ENCODE data around the gene CPEB4. TPM values are rescaled to one million over a fixed set of nuclear protein-coding genes. Genes with fewer than 3 reads are reported as not detected.

Gene CPEB4
- total and polyA plus RNA-seq, 2 donors (not counting 3 experiments of a cell fraction or from before 2014, with no cell fraction given): 11.3 to 16.4 TPM

GRCh38 chr5:173954671-173955521 lies 66.7 kb downstream of the CPEB4 start:
- no peaks in the 10 kb centered on the region for H3K27me3 ChIP-seq (ENCODE audit: control insufficient read depth in 2 of 2, insufficient read depth in 2 of 2, low read length in 2 of 2)
- no peak overlapping the region for H3K4me3 ChIP-seq (replicated peaks in 1 of 3; ENCODE audit: insufficient read depth in 1 of 3, low read depth in 1 of 3, low read length in 3 of 3)
- H3K9ac ChIP-seq (replicated peaks; ENCODE audit: extremely low read depth, insufficient read depth, low read length): no peak overlapping the region
- no peak overlapping the region for H2AFZ ChIP-seq (ENCODE audit: low read depth, low read length)
- FAIRE-seq: no peak
- no peaks in the 10 kb centered on the region for H3K79me2 ChIP-seq (ENCODE audit: control insufficient read depth, insufficient read depth, low read length)
- H4K20me1 ChIP-seq (replicated peaks; ENCODE audit: control insufficient read depth, extremely low read depth, insufficient read depth, low read length): no peaks in the 10 kb centered on the region
- intact Hi-C loops (cut with micrococcal nuclease): no loop called here
- no peak for DNase-seq (ENCODE audit: low read depth, low spot score)
- H3K9me3 ChIP-seq (replicated peaks; ENCODE audit: control insufficient read depth, insufficient read depth, low read length): no peaks in the 10 kb centered on the region
- no peaks in the 10 kb centered on the region for H3K4me1 ChIP-seq (ENCODE audit: control insufficient read depth, extremely low read depth, insufficient read depth, low read length)
- H3K4me2 ChIP-seq (ENCODE audit: insufficient read depth, low read length): no peak overlapping the region
- H3K36me3 ChIP-seq (ENCODE audit: control insufficient read depth in 2 of 2, extremely low read depth in 1 of 2, insufficient read depth in 2 of 2, low read length in 2 of 2): peaks cover 20 to 22% of the 10 kb centered on the region in 2 experiments
- BruUV-seq (replicated peaks): no TSS peak
- POLR2A ChIA-PET: no interaction called here
- CTCF ChIA-PET: interaction anchor here (1.0 kb wide), 2 partner anchors 11 to 18 kb away, joined by 4 read pairs; no protein-coding TSS in a partner anchor
- dilution Hi-C loops (cut with MboI; ENCODE audit: extremely low pct_ligation_motif_present, low sequenced_read_pairs): no loop called here
- no peak overlapping the region for H3K27ac ChIP-seq (ENCODE audit: insufficient read depth, low read depth, low read length)
- TF ChIP-seq POLR2A (IDR thresholded peaks at IDR 0.05; ENCODE audit: low read depth, low read length) (no peak), FOS (IDR thresholded peaks at IDR 0.05; ENCODE audit: borderline replicate concordance, insufficient read depth, low read length) (no peak), MAX (IDR thresholded peaks at IDR 0.05; ENCODE audit: insufficient read depth, insufficient read length) (no peak), MYC (IDR thresholded peaks at IDR 0.05; ENCODE audit: low read depth, low read length) (no peak), JUN (IDR thresholded peaks at IDR 0.05; ENCODE audit: borderline replicate concordance, insufficient read depth, insufficient read length, low read depth) (no peak), POLR2AphosphoS5 (IDR thresholded peaks at IDR 0.05; ENCODE audit: insufficient read depth, low read depth, low read length) (no peak), GATA2 (IDR thresholded peaks at IDR 0.05; ENCODE audit: insufficient read depth, insufficient read length, low read depth, low read length) (no peak), EZH2 (IDR thresholded peaks at IDR 0.05; ENCODE audit: borderline replicate concordance, low read depth, low read length, severe bottlenecking) (no peak)
- TF ChIP-seq, protein P1, sequence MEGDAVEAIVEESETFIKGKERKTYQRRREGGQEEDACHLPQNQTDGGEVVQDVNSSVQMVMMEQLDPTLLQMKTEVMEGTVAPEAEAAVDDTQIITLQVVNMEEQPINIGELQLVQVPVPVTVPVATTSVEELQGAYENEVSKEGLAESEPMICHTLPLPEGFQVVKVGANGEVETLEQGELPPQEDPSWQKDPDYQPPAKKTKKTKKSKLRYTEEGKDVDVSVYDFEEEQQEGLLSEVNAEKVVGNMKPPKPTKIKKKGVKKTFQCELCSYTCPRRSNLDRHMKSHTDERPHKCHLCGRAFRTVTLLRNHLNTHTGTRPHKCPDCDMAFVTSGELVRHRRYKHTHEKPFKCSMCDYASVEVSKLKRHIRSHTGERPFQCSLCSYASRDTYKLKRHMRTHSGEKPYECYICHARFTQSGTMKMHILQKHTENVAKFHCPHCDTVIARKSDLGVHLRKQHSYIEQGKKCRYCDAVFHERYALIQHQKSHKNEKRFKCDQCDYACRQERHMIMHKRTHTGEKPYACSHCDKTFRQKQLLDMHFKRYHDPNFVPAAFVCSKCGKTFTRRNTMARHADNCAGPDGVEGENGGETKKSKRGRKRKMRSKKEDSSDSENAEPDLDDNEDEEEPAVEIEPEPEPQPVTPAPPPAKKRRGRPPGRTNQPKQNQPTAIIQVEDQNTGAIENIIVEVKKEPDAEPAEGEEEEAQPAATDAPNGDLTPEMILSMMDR (IDR thresholded peaks at IDR 0.05; ENCODE audit: extremely low read depth in 1 of 2, insufficient read depth in 1 of 2, low read depth in 1 of 2, low read length in 2 of 2): no peak
- no peaks in the 10 kb centered on the region for H3K9me1 ChIP-seq (replicated peaks; ENCODE audit: control insufficient read depth, extremely low read depth, insufficient read depth, low read length)

Data from endothelial cell of umbilical vein (primary cell).